ENCODE results near the gene ZNF185. TPM values are rescaled to one million over a fixed set of nuclear protein-coding genes. Genes with fewer than 3 reads are reported as not detected.

ZNF185 gene
- total and polyA plus RNA-seq, 2 donors (not counting 3 experiments of a cell fraction or from before 2014, with no cell fraction given), result 18.7 to 31.6 TPM

- Histone ChIP-seq H3K4me1 (ENCODE audit: control insufficient read depth, extremely low read depth, insufficient read depth, low read length) (no peaks in the 10 kb centered on the region), H3K9me3 (replicated peaks; ENCODE audit: control insufficient read depth, insufficient read depth, low read length) (no peaks in the 10 kb centered on the region), H3K9me1 (replicated peaks; ENCODE audit: control insufficient read depth, extremely low read depth, insufficient read depth, low read length) (no peaks in the 10 kb centered on the region), H3K9ac (replicated peaks; ENCODE audit: extremely low read depth, insufficient read depth, low read length) (no peak overlapping the region), H3K36me3 (ENCODE audit: control insufficient read depth in 2 of 2, extremely low read depth in 1 of 2, insufficient read depth in 2 of 2, low read length in 2 of 2) (peaks cover 3 to 4% of the 10 kb centered on the region in 2 experiments), H2AFZ (ENCODE audit: low read depth, low read length) (no peak overlapping the region), H4K20me1 (replicated peaks; ENCODE audit: control insufficient read depth, extremely low read depth, insufficient read depth, low read length) (no peaks in the 10 kb centered on the region), H3K4me2 (ENCODE audit: insufficient read depth, low read length) (no peak overlapping the region), H3K27me3 (ENCODE audit: control insufficient read depth in 2 of 2, insufficient read depth in 2 of 2, low read length in 2 of 2) (no peaks in the 10 kb centered on the region), H3K4me3 (replicated peaks in 1 of 3; ENCODE audit: insufficient read depth in 1 of 3, low read depth in 1 of 3, low read length in 3 of 3) (no peak overlapping the region), H3K27ac (ENCODE audit: insufficient read depth, low read depth, low read length) (no peak overlapping the region), H3K79me2 (ENCODE audit: control insufficient read depth, insufficient read depth, low read length) (no peaks in the 10 kb centered on the region)
- no peak for TF ChIP-seq JUN (IDR thresholded peaks at IDR 0.05; ENCODE audit: borderline replicate concordance, insufficient read depth, insufficient read length, low read depth)
- no peak for TF ChIP-seq MAX (IDR thresholded peaks at IDR 0.05; ENCODE audit: insufficient read depth, insufficient read length)
- no peak for TF ChIP-seq MYC (IDR thresholded peaks at IDR 0.05; ENCODE audit: low read depth, low read length)
- BruUV-seq (replicated peaks), result no TSS peak
- intact Hi-C loops (cut with micrococcal nuclease), result no loop called here
- ChIA-PET POLR2A (no interaction called here), CTCF (no interaction called here)
- FAIRE-seq, result no peak
- dilution Hi-C loops (cut with MboI; ENCODE audit: extremely low pct_ligation_motif_present, low sequenced_read_pairs), result no loop called here
- no peak for DNase-seq (ENCODE audit: low read depth, low spot score)
Measured at GRCh38 chrX:152861826-152862225, 36.0 kb upstream of the ZNF185 start.

- Histone ChIP-seq H3K4me3 (replicated peaks in 1 of 3; ENCODE audit: insufficient read depth in 1 of 3, low read depth in 1 of 3, low read length in 3 of 3) (no peak overlapping the region), H3K79me2 (ENCODE audit: control insufficient read depth, insufficient read depth, low read length) (no peaks in the 10 kb centered on the region), H3K36me3 (ENCODE audit: control insufficient read depth in 2 of 2, extremely low read depth in 1 of 2, insufficient read depth in 2 of 2, low read length in 2 of 2) (peaks cover 3 to 13% of the 10 kb centered on the region in 2 experiments), H3K4me1 (ENCODE audit: control insufficient read depth, extremely low read depth, insufficient read depth, low read length) (no peaks in the 10 kb centered on the region), H3K9me1 (replicated peaks; ENCODE audit: control insufficient read depth, extremely low read depth, insufficient read depth, low read length) (no peaks in the 10 kb centered on the region), H3K27me3 (ENCODE audit: control insufficient read depth in 2 of 2, insufficient read depth in 2 of 2, low read length in 2 of 2) (no peaks in the 10 kb centered on the region), H3K9ac (replicated peaks; ENCODE audit: extremely low read depth, insufficient read depth, low read length) (no peak overlapping the region), H3K9me3 (replicated peaks; ENCODE audit: control insufficient read depth, insufficient read depth, low read length) (no peaks in the 10 kb centered on the region), H3K4me2 (ENCODE audit: insufficient read depth, low read length) (no peak overlapping the region), H4K20me1 (replicated peaks; ENCODE audit: control insufficient read depth, extremely low read depth, insufficient read depth, low read length) (no peaks in the 10 kb centered on the region), H3K27ac (ENCODE audit: insufficient read depth, low read depth, low read length) (no peak overlapping the region), H2AFZ (ENCODE audit: low read depth, low read length) (no peak overlapping the region)
- dilution Hi-C loops (cut with MboI; ENCODE audit: extremely low pct_ligation_motif_present, low sequenced_read_pairs) (no loop called here), intact Hi-C loops (cut with micrococcal nuclease) (no loop called here)
- DNase-seq (ENCODE audit: low read depth, low spot score) (no peak), FAIRE-seq (no peak)
- no peak for TF ChIP-seq MYC (IDR thresholded peaks at IDR 0.05; ENCODE audit: low read depth, low read length)
- TF ChIP-seq MAX (IDR thresholded peaks at IDR 0.05; ENCODE audit: insufficient read depth, insufficient read length), result no peak
- no peak for TF ChIP-seq GATA2 (IDR thresholded peaks at IDR 0.05; ENCODE audit: insufficient read depth, insufficient read length, low read depth, low read length)
- TF ChIP-seq POLR2A (IDR thresholded peaks at IDR 0.05; ENCODE audit: low read depth, low read length), result no peak
- TF ChIP-seq JUN (IDR thresholded peaks at IDR 0.05; ENCODE audit: borderline replicate concordance, insufficient read depth, insufficient read length, low read depth), result no peak
- TF ChIP-seq CTCF (IDR thresholded peaks at IDR 0.05; ENCODE audit: extremely low read depth in 1 of 2, insufficient read depth in 1 of 2, low read depth in 1 of 2, low read length in 2 of 2), result no peak
- no peak for TF ChIP-seq POLR2AphosphoS5 (IDR thresholded peaks at IDR 0.05; ENCODE audit: insufficient read depth, low read depth, low read length)
- no peak for TF ChIP-seq EZH2 (IDR thresholded peaks at IDR 0.05; ENCODE audit: borderline replicate concordance, low read depth, low read length, severe bottlenecking)
- TF ChIP-seq FOS (IDR thresholded peaks at IDR 0.05; ENCODE audit: borderline replicate concordance, insufficient read depth, low read length), result no peak
- no TSS peak for BruUV-seq (replicated peaks)
- CTCF ChIA-PET, result no interaction called here
- POLR2A ChIA-PET, result no interaction called here
Measured at GRCh38 chrX:152865232-152865920, 32.5 kb upstream of the ZNF185 start.

Measured in endothelial cell of umbilical vein (primary cell).